Measurements from ENCODE around the gene HDAC5.

- TF ChIP-seq CTCF (IDR thresholded peaks at IDR 0.05) (no peak), POLR2A (IDR thresholded peaks at IDR 0.05) (no peak)
Measured at GRCh38 chr17:44105941-44106340, 17.5 kb downstream of the HDAC5 start.

Measured in body of pancreas (tissue), 4 donors.